Embryonic facial prominence (tissue), 1 donor: ENCODE measurements around the gene IGFLR1.
A peak's percentile ranks its signal among the peaks of the same experiment; 100 is the strongest.
"Not testable (repeated sequence)": the region's sequence is repeated elsewhere in the genome, so short reads cannot be mapped to it uniquely, and the experiment has no call there.

Experiments used
- DNase-seq: peaks from one replicate; pipeline ENCODE4 v3.0.0-alpha.2; 2016; ENCODE audit errors: extremely low spot score

The IGFLR1 gene

GRCh38 chr19:35777086-35777841, 35.0 kb upstream of the IGFLR1 start:
- DNase-seq: no peak

GRCh38 chr19:35776102-35776788, 34.0 kb upstream of the IGFLR1 start:
- DNase-seq: no peak

DNA sequence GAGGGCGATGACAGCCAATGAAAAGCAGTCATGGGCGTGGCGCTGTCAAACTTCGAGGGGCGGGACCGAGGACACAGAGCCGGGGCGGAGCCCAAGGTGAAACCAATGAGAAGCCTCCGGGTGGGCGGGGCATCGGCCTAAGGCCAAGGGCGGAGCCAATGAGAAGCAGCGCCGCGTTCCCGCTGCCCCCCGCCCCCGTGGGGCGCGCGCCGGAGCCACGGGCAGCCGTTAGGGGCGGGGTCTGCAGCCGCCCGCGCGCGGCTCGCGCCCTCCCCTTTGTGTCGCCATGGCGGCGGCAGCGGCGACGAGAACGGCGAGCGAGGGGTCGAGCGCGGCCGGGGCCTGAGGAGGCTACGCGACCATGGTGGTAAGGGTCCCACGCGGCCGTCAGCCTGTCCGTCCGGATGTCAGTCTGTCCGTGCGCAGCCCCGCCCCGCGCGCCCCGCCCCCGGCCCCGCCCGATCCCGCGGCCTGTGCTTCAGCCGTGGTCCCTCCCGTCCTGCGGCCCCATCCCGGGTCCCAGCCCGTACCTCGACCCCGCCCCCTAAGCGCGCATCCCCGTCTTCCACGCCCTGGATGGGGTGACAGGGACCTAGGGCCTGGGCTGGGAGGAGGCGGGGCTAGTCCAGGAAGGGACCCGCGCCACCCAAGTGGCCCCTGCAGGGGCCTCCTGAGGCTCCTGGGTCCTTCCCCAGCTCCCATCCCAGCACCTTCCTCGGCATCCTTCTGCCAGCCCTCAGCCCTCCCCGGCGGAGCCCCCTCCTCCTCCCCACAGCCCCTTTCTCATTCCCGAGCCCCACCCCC, 33.2 kb upstream of the IGFLR1 start, which contains the start of gene ARHGAP33:
Gene ARHGAP33, plus strand, starts transcription at position 267 of the 804 bp plus-strand sequence. Its CDS starts 95 bp downstream, at position 362.
- peak; percentile 90 for DNase-seq

GRCh38 chr19:35775046-35775297, 32.7 kb upstream of the IGFLR1 start:
- DNase-seq: no peak

- DNase-seq: no peak
These were observed 32.2 kb upstream of the IGFLR1 start for GRCh38 chr19:35774274-35775045.

DNA sequence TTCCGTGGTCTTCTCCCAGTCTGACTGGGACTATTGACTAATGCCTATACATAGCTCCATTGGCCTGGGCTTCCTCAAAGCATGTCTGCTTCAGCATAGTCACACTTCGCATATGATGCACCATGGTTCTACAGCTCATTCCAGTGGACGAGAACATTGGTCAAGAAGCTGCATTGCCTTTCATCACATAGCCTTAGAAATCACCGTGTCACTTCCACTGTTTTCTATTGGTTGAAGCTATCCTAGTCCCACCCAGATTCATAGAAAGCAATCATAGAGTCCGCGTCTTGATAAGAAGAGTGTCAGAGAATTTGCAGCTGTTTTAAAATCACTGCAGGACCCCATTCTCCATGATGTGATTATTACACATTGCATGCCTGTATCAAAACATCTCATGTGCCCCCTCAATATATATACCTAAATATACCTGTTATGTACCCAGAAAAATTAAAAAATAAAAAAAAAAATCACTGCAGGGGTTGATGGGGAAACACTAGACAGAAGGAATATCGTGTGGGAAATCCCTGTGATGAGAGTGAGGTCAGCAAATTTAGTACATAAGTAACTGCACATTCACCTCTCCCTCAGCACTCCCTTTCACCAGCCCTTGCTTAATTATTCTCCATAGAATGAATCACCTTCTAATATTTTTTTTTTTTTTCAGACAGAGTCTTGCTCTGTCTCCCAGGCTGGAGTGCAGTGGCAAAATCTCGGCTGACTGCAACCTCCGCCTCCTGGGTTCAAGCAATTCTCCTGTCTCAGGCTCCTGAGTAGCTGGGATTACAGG, 31.0 kb upstream of the IGFLR1 start:
- no peak for DNase-seq

DNA sequence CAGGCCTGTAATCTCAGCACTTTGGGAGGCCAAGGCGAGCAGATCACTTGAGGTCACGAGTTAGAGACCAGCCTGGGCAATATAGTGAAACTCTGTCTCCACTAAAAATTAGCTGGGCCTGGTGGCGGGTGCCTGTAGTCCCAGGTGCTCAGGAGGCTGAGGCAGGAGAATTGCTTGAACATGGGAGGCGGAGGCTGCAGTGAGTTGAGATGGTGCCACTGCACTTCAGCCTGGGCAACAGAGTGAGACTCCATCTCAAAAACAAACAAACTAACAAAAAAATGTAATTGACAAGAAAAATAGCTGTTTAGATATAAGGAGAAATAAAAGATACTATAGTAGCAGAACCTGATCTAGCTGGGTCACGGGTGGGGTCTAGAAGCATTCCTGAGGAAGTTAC, 30.1 kb upstream of the IGFLR1 start:
- DNase-seq: not testable (repeated sequence)

DNA sequence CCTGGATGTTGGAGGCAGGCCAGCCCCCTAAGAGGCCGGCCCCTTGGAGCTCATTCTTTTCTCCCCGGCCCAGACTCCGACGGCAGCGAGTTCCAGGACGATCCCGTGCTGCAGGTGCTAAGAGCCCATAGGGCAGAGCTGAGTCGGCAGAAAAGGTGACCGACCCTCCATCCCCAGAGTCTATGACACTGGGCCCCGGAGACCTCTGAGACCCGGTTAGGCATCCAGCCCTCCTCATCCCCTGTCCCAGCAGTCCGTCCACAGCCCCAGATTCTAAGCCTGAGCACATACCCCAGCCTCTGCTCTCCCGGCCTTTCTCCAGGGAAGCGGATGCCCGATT, 25.8 kb upstream of the IGFLR1 start:
- no peak for DNase-seq

- DNase-seq: no peak
These were observed 25.2 kb upstream of the IGFLR1 start for GRCh38 chr19:35767288-35768081.

GRCh38 chr19:35766571-35767104, 24.4 kb upstream of the IGFLR1 start:
- no peak for DNase-seq

GRCh38 chr19:35764432-35765315, 22.4 kb upstream of the IGFLR1 start:
- DNase-seq: no peak

GRCh38 chr19:35760711-35761349, 18.6 kb upstream of the IGFLR1 start:
- no peak for DNase-seq

DNA sequence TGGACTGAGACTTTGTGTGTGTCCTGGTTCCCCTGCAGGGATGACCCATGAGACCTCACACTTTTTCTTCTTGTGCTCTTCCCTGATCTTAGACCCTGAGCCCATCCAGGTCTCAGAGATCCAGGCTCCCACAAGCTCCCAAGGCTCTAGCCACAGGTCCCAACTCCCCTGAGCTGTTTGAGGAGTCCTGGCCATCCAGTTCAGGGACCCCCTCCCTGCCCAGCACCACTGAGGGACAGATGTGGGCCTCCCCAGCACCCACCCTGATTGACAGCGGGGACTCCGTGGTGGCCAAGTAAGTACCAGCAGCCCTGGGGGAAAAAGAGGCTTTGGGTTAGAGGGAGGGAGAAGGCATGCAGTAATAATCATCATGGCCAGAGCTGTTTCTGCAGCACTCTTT, 17.4 kb upstream of the IGFLR1 start:
- no peak for DNase-seq

GRCh38 chr19:35757749-35758608, 15.7 kb upstream of the IGFLR1 start, which contains the start of gene PROSER3:
Gene PROSER3, plus strand, starts transcription at chr19:35758176. Its CDS starts 40 bp downstream, at chr19:35758216.
- peak; percentile 99 for DNase-seq

DNA sequence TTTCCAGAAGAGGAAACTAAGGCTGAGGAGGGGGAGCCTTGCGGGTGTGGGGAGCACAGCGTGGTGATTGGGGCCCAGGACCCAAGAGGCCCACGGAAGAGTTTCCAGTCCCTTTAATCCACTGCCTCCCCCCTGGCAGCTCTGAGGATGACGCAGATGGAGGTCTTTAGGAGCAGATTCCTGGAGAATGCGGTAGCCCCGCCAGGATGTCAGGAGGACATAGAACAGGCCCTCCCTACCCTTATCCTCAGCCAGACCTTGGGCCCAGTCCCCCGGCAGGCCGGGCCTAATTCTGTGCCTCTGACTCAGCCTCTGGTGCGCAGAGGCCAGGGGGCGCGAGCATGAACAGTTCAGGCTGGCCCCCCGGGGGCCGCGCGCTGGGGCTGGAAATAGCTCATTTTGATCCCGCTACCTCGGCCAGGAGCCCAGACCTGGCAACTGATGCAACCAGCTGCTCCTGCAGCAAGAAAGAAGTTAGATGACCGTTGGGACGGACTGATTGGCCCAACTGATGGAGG, 15.0 kb upstream of the IGFLR1 start:
- peak; percentile 25 for DNase-seq

DNA sequence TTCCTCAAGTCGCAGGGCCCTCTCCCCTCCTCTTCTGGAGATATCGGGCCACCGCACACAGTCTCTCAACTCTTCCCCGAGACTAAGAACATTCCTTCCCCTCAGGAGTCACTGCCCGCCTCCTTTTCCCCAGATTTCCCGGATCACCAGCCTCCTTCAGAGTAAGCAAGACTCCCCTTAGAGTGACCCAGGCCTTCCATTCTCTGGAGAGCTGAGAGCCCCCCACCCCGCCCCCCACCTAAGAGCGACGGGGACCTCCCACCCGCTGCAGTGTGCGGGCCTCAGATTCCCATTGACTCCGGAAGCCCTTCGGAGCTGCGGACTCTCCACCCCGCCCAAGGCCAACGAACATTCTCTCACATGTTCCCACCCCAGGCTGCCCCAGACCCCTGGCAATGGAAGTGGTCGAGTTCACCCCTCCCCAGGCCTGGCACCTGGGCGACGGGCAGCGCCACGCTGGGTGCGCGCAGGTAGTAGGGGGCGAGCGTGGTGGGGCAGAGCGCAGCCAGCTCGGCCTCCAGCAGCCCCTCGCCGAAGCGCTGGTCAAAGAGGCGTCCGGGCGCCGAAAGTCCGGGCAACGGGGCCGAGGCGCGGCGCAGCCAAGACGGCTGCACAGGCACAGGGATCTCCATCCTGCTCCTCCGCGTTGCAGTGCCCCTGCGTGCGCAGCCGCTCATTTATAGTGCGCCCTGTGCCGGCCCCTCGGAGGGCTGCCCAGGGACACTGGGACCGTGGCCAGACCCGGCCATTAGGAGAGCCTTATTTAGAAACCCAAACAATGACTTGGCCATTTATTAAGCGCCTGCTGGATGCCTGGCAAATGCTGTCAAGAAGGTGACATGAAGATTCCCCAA, 14.4 kb upstream of the IGFLR1 start, which contains the start of gene HSPB6:
Gene HSPB6, minus strand, starts transcription at position 653 of the 854 bp plus-strand sequence. Its CDS starts 21 bp downstream, at position 632.
- no peak for DNase-seq
